Fibroblast of pulmonary artery (primary cell): Measurements from ENCODE around the gene ACVR1B.

ENCODE experiments used
- DNase-seq: peaks from one replicate; pipeline ENCODE4 v3.0.0-alpha.2; 2010; ENCODE audit warnings: low read depth
- H3K4me3 ChIP-seq: replicated peaks from 2 replicates; pipeline ENCODE4 v1.5.1; 2011; ENCODE audit warnings: low read depth, mild to moderate bottlenecking, control low read depth, low read length, moderate library complexity
- CTCF ChIP-seq: IDR thresholded peaks from 2 replicates; pipeline ENCODE4 v1.5.1; 2011; ENCODE audit warnings: mild to moderate bottlenecking, control low read depth, low read length, inconsistent platforms; ENCODE audit errors: missing control alignments

Gene ACVR1B

GRCh38 chr12:51947246-51947996 lies 4.1 kb upstream of the ACVR1B start:
- DNase-seq: no peak
- no peak for TF ChIP-seq CTCF
- H3K4me3 ChIP-seq: no peak overlapping the region

- no peak for TF ChIP-seq CTCF
- H3K4me3 ChIP-seq: no peak overlapping the region
- DNase-seq: no peak
Observed at GRCh38 chr12:51948066-51948465, 3.4 kb upstream of the ACVR1B start.

GRCh38 chr12:51949342-51950030 lies 2.0 kb upstream of the ACVR1B start:
- H3K4me3 ChIP-seq: no peak overlapping the region
- DNase-seq: no peak
- TF ChIP-seq CTCF: no peak

- no peak for DNase-seq
- TF ChIP-seq CTCF: no peak
- H3K4me3 ChIP-seq: peak overlapping the region; percentile 63
Observed at GRCh38 chr12:51950682-51951198, 759 bp upstream of the ACVR1B start.

- DNase-seq: no peak
- no peak for TF ChIP-seq CTCF
- H3K4me3 ChIP-seq: peak overlapping the region; percentile 96
Observed at GRCh38 chr12:51951843-51952722, 584 bp downstream of the ACVR1B start.

GRCh38 chr12:51953089-51953488 lies 1.6 kb downstream of the ACVR1B start:
- H3K4me3 ChIP-seq: peak overlapping the region; percentile 96
- no peak for DNase-seq
- TF ChIP-seq CTCF: no peak
